ENCODE measurements around the gene HDAC4.

The HDAC4 gene

DNA sequence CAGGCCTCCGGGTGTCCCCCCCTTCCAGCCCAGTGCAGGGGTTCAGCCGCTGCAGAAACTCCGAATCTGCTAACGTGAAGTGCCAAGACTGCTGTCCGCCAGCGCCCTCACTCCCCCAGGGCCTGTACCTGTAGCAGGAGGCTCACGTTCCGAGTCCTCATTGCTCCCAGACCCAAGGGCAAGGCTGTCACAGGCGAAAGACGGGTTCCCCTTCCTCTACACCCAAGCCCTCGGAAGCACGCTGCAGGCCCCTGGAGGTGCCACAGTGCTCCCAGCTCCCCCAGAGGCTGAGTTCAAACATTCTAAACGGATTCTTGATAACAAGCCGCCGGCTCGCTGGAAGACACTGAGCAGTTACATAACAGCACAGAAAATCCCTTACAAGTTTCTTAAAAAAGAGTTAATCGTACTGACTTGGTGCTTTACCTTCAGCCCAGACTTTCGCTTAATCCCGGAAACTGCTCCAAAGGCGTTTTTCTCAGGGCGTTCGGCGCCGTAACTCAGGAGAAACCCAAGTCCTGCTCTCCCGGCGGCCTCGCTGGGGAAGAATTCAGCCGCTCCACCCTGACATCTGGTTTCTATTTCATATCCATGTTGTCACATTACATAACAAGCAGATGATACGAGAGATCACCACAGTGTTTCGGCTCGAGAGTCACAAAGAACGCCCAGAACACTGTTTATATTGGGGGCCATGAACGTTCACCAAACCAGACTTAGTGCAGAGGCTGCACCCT, 92.0 kb downstream of the HDAC4 start:
- TF ChIP-seq, protein P1, sequence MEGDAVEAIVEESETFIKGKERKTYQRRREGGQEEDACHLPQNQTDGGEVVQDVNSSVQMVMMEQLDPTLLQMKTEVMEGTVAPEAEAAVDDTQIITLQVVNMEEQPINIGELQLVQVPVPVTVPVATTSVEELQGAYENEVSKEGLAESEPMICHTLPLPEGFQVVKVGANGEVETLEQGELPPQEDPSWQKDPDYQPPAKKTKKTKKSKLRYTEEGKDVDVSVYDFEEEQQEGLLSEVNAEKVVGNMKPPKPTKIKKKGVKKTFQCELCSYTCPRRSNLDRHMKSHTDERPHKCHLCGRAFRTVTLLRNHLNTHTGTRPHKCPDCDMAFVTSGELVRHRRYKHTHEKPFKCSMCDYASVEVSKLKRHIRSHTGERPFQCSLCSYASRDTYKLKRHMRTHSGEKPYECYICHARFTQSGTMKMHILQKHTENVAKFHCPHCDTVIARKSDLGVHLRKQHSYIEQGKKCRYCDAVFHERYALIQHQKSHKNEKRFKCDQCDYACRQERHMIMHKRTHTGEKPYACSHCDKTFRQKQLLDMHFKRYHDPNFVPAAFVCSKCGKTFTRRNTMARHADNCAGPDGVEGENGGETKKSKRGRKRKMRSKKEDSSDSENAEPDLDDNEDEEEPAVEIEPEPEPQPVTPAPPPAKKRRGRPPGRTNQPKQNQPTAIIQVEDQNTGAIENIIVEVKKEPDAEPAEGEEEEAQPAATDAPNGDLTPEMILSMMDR (conservative IDR thresholded peaks at IDR 0.05; ENCODE audit: control insufficient read depth, insufficient read depth, low read depth, low read length), result peak; percentile 11
- peak; percentile 80 for DNase-seq (ENCODE audit: low read depth)
- peak overlapping the region; percentile 38 for H3K4me3 ChIP-seq (ENCODE audit: control insufficient read depth, low read depth, low read length)

DNA sequence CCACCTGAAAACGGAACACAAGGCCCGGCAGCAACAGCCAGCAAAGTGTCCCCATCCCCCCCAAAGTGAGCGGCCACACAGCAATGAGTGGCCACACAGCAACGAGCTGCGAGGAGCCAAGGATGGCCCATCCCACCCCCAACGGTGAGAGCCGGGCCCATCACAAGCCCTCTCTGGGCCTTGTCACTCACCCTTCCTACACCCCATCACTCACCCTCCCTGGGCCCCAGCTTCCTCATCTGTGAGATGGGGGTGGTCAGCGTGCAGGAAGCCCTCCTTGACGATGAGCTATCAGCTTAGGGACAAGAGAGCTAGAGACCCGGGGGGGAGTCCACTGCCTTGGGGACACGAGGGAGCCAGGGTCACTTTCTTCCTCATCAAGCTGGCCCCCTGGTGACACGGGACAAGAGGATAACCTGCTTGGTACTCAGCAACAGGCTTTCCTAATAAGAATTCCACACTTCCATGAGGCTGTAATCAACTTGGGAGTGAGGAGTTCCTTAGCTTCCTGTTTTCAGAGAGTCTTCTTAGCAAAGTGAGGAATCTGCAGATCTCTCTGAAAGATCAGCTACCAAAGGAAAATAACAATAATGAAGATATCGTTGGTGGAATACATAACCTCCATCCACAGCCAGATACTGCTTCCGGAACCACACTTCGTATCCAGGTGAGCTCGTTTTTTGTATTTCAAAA, 92.8 kb downstream of the HDAC4 start:
- TF ChIP-seq, protein P1 (conservative IDR thresholded peaks at IDR 0.05; ENCODE audit: control insufficient read depth, insufficient read depth, low read depth, low read length), result no peak
- no peak for DNase-seq (ENCODE audit: low read depth)
- peak overlapping the region; percentile 38 for H3K4me3 ChIP-seq (ENCODE audit: control insufficient read depth, low read depth, low read length)

DNA sequence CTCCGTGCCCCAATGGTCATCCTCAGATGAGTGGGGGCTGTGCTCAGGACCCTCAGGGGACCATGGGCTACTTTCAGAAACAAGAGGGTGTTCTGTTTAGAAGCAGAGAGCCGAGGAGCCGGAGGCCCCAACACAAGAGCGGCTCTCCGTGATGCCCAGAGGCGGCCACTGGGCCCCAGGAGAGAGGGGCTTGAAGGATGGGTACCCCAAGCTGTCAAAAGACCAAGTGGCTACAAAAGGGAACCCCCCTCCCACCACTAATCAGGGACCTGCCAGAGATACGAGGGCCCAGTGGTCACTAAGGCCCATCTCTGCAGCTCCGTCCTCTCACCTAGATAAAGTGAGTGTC, 93.6 kb downstream of the HDAC4 start:
- DNase-seq (ENCODE audit: low read depth), result no peak
- TF ChIP-seq, protein P1 (conservative IDR thresholded peaks at IDR 0.05; ENCODE audit: control insufficient read depth, insufficient read depth, low read depth, low read length), result no peak
- H3K4me3 ChIP-seq (ENCODE audit: control insufficient read depth, low read depth, low read length), result no peak overlapping the region

DNA sequence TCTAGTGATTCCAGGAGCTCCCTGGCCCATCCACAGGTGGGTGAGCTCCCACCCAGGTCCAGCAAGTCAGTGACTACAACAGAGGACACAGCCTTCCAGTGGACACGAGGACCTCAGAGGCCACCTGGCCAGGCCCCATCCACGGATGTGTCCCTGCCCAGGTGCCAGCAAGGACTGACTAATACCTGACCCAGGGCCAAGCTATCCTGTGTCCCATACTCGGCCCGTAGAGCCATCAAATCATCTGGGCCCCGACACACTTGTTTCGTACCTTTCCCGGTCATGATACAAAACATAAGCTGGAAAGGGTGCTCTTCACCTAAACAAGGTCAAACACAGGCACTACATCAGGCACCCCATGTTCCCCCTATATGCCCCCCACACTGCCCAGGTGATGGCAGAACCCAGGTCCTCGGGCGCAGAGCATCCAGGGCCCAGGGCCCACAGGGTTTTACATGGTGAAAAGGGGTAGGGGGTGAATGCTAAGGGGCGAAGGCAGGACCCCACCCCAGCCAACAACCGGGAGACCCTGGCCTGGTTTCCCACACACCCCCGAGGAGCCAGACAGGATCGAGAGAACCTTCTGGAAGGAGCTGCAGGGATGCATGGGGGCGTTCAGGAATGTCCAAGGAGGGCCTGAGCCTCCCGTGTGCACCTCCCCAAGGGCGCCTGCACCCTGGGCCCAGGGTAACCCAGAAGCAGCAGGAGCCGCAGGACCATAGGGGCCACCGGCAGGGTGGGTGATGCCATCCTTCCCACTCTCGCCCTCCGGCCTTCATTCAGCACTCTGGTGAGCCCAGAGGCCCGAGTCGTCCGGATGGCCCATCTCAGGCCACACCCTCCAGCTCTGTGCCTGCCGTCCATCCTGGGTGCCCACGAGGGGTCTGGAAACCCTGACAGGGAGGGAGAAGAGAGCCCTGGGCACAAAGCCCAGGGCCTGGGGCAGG, 94.3 kb downstream of the HDAC4 start:
- no peak for DNase-seq (ENCODE audit: low read depth)
- H3K4me3 ChIP-seq (ENCODE audit: control insufficient read depth, low read depth, low read length), result no peak overlapping the region
- TF ChIP-seq, protein P1 (conservative IDR thresholded peaks at IDR 0.05; ENCODE audit: control insufficient read depth, insufficient read depth, low read depth, low read length), result no peak

DNA sequence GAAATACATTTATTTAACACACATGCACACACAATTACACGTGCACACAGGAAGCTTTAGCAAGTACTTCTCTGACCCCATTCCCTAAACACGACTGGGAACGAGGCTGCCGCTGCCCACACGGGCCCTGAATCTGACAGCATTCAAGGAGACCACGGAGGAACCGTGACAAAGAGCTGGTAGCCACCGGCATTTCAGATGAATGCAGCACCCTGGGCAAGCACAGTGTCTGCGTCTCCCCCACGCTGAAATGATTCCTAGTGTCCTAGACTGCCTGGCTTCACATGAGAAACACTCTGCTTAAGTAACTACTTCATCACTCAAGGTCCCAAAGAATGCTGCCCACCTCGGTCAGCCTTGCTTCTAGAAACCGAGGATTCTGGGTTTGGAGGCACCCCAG, 95.0 kb downstream of the HDAC4 start:
- no peak for DNase-seq (ENCODE audit: low read depth)
- H3K4me3 ChIP-seq (ENCODE audit: control insufficient read depth, low read depth, low read length), result no peak overlapping the region
- TF ChIP-seq, protein P1 (conservative IDR thresholded peaks at IDR 0.05; ENCODE audit: control insufficient read depth, insufficient read depth, low read depth, low read length), result no peak

DNA sequence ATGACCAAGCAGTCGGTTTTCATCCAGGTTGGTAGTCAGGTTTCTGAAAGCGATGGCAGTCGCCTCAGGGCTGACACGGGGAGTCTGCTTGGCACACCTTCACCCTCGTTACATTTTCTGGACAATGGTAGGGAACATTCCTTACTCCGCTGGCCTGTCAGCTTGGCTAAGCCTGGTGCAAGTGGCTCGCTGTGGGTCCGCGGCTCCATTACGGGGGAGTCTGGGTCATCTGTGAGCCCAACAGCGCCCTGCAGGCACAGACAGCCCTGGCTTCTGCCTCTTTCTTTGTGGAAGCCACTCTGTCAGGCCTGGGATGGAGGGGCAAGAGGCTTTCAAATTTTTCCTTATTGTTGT, 95.6 kb downstream of the HDAC4 start:
- TF ChIP-seq, protein P1 (conservative IDR thresholded peaks at IDR 0.05; ENCODE audit: control insufficient read depth, insufficient read depth, low read depth, low read length), result no peak
- no peak overlapping the region for H3K4me3 ChIP-seq (ENCODE audit: control insufficient read depth, low read depth, low read length)

More for the DNA sequence above, 95.6 kb downstream of the HDAC4 start:
- DNase-seq (ENCODE audit: low read depth), result no peak

All from fibroblast of mammary gland (primary cell).